Mammary epithelial cell (primary cell): ENCODE data around the gene GADL1.

ENCODE experiments used
- CTCF ChIP-seq, 2 donors: IDR thresholded peaks in 1 of 2; conservative IDR thresholded peaks in 1 of 2; 2 replicates each; pipeline ENCODE4 v1.5.1; 2011 to 2012; ENCODE audit warnings: inconsistent platforms in 2 of 2, low read length in 2 of 2, mild to moderate bottlenecking in 2 of 2, control low read depth in 1 of 2, low read depth in 1 of 2; ENCODE audit not compliant: insufficient read depth in 1 of 2; ENCODE audit errors: extremely low read depth in 1 of 2
- EZH2 ChIP-seq: IDR thresholded peaks from 2 replicates; pipeline ENCODE4 v1.6.1; 2012; ENCODE audit warnings: low read length, inconsistent platforms, borderline replicate concordance

GRCh38 chr3:30932513-30933098 is 38.1 kb upstream of the GADL1 start:
- no peak for TF ChIP-seq CTCF (conservative IDR thresholded peaks at IDR 0.05 in 1 of 2, IDR thresholded peaks at IDR 0.05 in 1 of 2; ENCODE audit: extremely low read depth in 1 of 2, insufficient read depth in 1 of 2, low read depth in 1 of 2, low read length in 2 of 2)
- no peak for TF ChIP-seq EZH2
